Neural cell (in vitro differentiated cells): ENCODE results near the gene GATAD2A. TPM values are rescaled to one million over a fixed set of nuclear protein-coding genes. Genes with fewer than 3 reads are reported as not detected.

Experiments used
- H2AFZ ChIP-seq: fragments of 200-600, 300-800 bp; sonication (generic), shearing (Covaris generic); 2 replicates; pipeline ENCODE4 v1.6.0; 2014; ENCODE audit warnings: low read depth, mild to moderate bottlenecking, antibody characterized with exemption, low read length, moderate library complexity
- H3F3A ChIP-seq: fragments of 200-600 bp; shearing (Covaris generic); 2 replicates; pipeline ENCODE4 v1.6.1; 2016; ENCODE audit warnings: mild to moderate bottlenecking, moderate library complexity, mixed read lengths, antibody characterized with exemption, low read length; ENCODE audit not compliant: insufficient read depth, poor library complexity, severe bottlenecking
- H3K27ac ChIP-seq: fragments of 200-600, 300-800 bp; sonication (generic), shearing (Covaris generic); 2 replicates; pipeline ENCODE4 v1.5.1; 2014; ENCODE audit warnings: mild to moderate bottlenecking, low read length, moderate library complexity
- H3K27me3 ChIP-seq: fragments of 300-800, 200-600 bp; sonication (generic), shearing (Covaris generic); 2 replicates; pipeline ENCODE4 v1.6.0; 2014; ENCODE audit warnings: mild to moderate bottlenecking, low read depth, low read length, moderate library complexity; ENCODE audit not compliant: insufficient read depth
- H3K36me3 ChIP-seq: fragments of 300-800, 200-600 bp; sonication (generic), shearing (Covaris generic); 2 replicates; pipeline ENCODE4 v1.5.1; 2014; ENCODE audit warnings: mild to moderate bottlenecking, antibody characterized with exemption, low read length, moderate library complexity; ENCODE audit not compliant: insufficient read depth
- H3K4me2 ChIP-seq: fragments of 300-800, 200-600 bp; sonication (generic), shearing (Covaris generic); 2 replicates; pipeline ENCODE4 v1.6.0; 2014; ENCODE audit warnings: mild to moderate bottlenecking, low read length
- H3K4me3 ChIP-seq: fragments of 300-800, 200-600 bp; sonication (generic), shearing (Covaris generic); 2 replicates; pipeline ENCODE4 v1.5.1; 2014; ENCODE audit warnings: mild to moderate bottlenecking, low read length, moderate library complexity
- H3K79me2 ChIP-seq: fragments of 200-600 bp; shearing (Covaris generic); replicated peaks from 2 replicates; pipeline ENCODE4 v1.6.0; 2014; ENCODE audit warnings: mild to moderate bottlenecking, low read length, moderate library complexity; ENCODE audit not compliant: insufficient read depth
- H3K9ac ChIP-seq: fragments of 300-800, 200-600 bp; sonication (generic), shearing (Covaris generic); 2 replicates; pipeline ENCODE4 v1.6.1; 2016; ENCODE audit warnings: mild to moderate bottlenecking, low read length, mixed read lengths
- H3K9me2 ChIP-seq: fragments of 200-600 bp; shearing (Covaris generic); 2 replicates; pipeline ENCODE4 v1.6.1; 2016; ENCODE audit warnings: mild to moderate bottlenecking, low read length, mixed read lengths; ENCODE audit not compliant: insufficient read depth
- H3K9me3 ChIP-seq: fragments of 200-600, 300-800 bp; sonication (generic), shearing (Covaris generic); 2 replicates; pipeline ENCODE4 v1.6.1; 2016; ENCODE audit warnings: mild to moderate bottlenecking, mixed run types, low read length, moderate library complexity, mixed read lengths
- H4K20me1 ChIP-seq: fragments of 200-600 bp; shearing (Covaris generic); 2 replicates; pipeline ENCODE4 v1.6.1; 2016; ENCODE audit warnings: mild to moderate bottlenecking, mixed run types; ENCODE audit not compliant: insufficient read depth
- CTCF ChIP-seq: fragments of 450-650 bp; IDR thresholded peaks from 2 replicates; pipeline ENCODE4 v1.5.1; 2014; ENCODE audit warnings: antibody characterized with exemption, mild to moderate bottlenecking, moderate library complexity; ENCODE audit not compliant: poor library complexity, severe bottlenecking
- EP300 ChIP-seq: fragments of 450-650 bp; conservative IDR thresholded peaks from 2 replicates; pipeline ENCODE4 v1.6.1; 2014; ENCODE audit warnings: antibody characterized with exemption, mild to moderate bottlenecking, moderate library complexity; ENCODE audit not compliant: poor library complexity, severe bottlenecking
- EZH2 ChIP-seq: fragments of 200-600, 300-800 bp; shearing (Covaris generic), sonication (generic); IDR thresholded peaks from 2 replicates; pipeline ENCODE4 v1.6.1; 2014; ENCODE audit warnings: antibody characterized with exemption, low read length, borderline replicate concordance, mild to moderate bottlenecking; ENCODE audit not compliant: insufficient read depth, poor library complexity, severe bottlenecking
- MXI1 ChIP-seq: fragments of 450-650 bp; conservative IDR thresholded peaks from 2 replicates; pipeline ENCODE4 v1.6.1; 2014; ENCODE audit warnings: antibody characterized with exemption, mild to moderate bottlenecking; ENCODE audit not compliant: poor library complexity, severe bottlenecking
- POLR2AphosphoS5 ChIP-seq: IDR thresholded peaks from 2 replicates; pipeline ENCODE4 v1.6.1; 2012
- RAD21 ChIP-seq: fragments of 450-650 bp; conservative IDR thresholded peaks from 2 replicates; pipeline ENCODE4 v1.6.1; 2014; ENCODE audit warnings: antibody characterized with exemption, mild to moderate bottlenecking, moderate library complexity
- REST ChIP-seq: IDR thresholded peaks from 2 replicates; pipeline ENCODE4 v1.6.1; 2012; ENCODE audit warnings: borderline replicate concordance
- SMC3 ChIP-seq: fragments of 450-650 bp; conservative IDR thresholded peaks from 2 replicates; pipeline ENCODE4 v1.6.1; 2014; ENCODE audit warnings: antibody characterized with exemption, mild to moderate bottlenecking, moderate library complexity; ENCODE audit not compliant: poor library complexity
- TAF1 ChIP-seq: IDR thresholded peaks from 2 replicates; pipeline ENCODE4 v1.6.1; 2012; ENCODE audit warnings: low read depth
- polyA plus RNA-seq: library from polyadenylated mRNA; depleted of rRNA; stranded (reverse); fragments of >200 nt; gene quantifications from 2 replicates; pipeline ENCODE4 v1.2.3, GENCODE V29; 2014

The GATAD2A gene
- polyA plus RNA-seq, 1 donor from 2014 or later = 13.9 TPM

GRCh38 chr19:19534556-19535265 is 129.2 kb downstream of the GATAD2A start:
- Histone ChIP-seq H3K4me3 (no peak overlapping the region), H3K9ac (no peak overlapping the region), H3K9me2 (no peaks in the 10 kb centered on the region), H3F3A (no peaks in the 10 kb centered on the region), H2AFZ (no peak overlapping the region), H3K27ac (no peak overlapping the region), H3K27me3 (no peaks in the 10 kb centered on the region), H3K4me2 (no peak overlapping the region), H3K9me3 (no peaks in the 10 kb centered on the region), H3K36me3 (no peaks in the 10 kb centered on the region), H3K79me2 (no peaks in the 10 kb centered on the region), H4K20me1 (no peaks in the 10 kb centered on the region)
- TF ChIP-seq EZH2 (no peak), TAF1 (no peak), REST (no peak), SMC3 (no peak), POLR2AphosphoS5 (no peak), CTCF (no peak), EP300 (no peak), MXI1 (no peak), RAD21 (no peak)

GRCh38 chr19:19535311-19536191 is 130.1 kb downstream of the GATAD2A start:
- no peak overlapping the region for H3K27ac ChIP-seq
- TF ChIP-seq RAD21 (no peak), MXI1 (no peak), EP300 (no peak), TAF1 (no peak), EZH2 (no peak), SMC3 (no peak), REST (no peak), POLR2AphosphoS5 (no peak), CTCF (no peak)
- no peaks in the 10 kb centered on the region for H3F3A ChIP-seq
- H3K9me2 ChIP-seq = no peaks in the 10 kb centered on the region
- no peaks in the 10 kb centered on the region for H3K79me2 ChIP-seq
- H3K9me3 ChIP-seq = no peaks in the 10 kb centered on the region
- no peaks in the 10 kb centered on the region for H3K36me3 ChIP-seq
- H3K27me3 ChIP-seq = no peaks in the 10 kb centered on the region
- H3K9ac ChIP-seq = no peak overlapping the region
- no peak overlapping the region for H3K4me2 ChIP-seq
- no peak overlapping the region for H2AFZ ChIP-seq
- no peaks in the 10 kb centered on the region for H4K20me1 ChIP-seq
- no peak overlapping the region for H3K4me3 ChIP-seq
